Hematopoietic multipotent progenitor cell treated with erythropoietin and hydrocortisone succinate and interleukin-3 and kit ligand, for 4 days (in vitro differentiated cells): Measurements from ENCODE around the gene TRIM24.

Experiments used
- DNase-seq: peaks from one replicate; pipeline ENCODE4 v3.0.0-alpha.2; 2015

TRIM24 gene

DNA sequence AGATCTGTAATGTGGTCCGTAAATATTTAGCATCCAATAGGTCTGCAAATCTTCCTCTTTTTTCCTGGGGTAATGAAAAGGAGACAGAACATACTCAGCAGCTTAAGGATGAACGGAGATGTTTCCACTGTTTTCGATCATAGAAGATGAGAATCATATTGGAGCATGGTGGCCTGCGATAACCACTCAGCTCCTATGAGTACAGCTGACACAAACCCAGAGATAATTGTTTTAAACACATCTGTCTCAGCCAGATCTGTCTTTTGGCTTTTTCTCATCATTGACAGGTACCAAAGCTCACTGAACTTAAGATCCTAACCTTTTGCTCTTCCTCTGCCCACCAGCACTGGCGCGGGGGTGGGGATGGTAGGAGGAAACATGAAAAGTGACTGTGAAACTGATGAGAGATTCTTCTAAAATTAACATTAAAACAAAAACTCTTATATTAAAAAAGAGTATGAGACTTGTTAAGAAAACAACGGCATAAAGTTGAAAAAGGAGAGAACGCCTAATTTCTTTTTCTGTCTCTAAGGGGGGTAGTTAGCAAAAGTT lies 170.1 kb downstream of the TRIM24 start:
- DNase-seq, result no peak

DNA sequence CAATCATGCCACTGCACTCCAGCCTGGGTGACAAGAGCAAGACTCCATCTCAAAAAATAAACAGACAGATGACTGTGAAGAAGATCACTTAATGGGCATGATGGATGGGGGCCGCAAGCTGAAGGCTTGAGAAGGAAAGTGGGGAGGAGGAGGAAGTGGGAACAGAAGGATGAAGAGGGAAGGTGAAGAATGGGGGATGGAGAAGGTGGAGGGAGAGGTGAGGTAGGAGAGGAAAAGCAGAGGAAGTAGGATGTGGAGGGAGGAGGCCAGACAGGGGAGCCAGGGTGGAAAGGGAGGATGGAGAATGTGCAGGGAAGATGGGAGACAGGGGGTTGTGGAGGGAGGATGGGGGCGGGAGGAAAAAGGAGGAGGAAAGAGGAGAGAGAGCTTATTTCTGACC lies 172.3 kb downstream of the TRIM24 start:
- no peak for DNase-seq

DNA sequence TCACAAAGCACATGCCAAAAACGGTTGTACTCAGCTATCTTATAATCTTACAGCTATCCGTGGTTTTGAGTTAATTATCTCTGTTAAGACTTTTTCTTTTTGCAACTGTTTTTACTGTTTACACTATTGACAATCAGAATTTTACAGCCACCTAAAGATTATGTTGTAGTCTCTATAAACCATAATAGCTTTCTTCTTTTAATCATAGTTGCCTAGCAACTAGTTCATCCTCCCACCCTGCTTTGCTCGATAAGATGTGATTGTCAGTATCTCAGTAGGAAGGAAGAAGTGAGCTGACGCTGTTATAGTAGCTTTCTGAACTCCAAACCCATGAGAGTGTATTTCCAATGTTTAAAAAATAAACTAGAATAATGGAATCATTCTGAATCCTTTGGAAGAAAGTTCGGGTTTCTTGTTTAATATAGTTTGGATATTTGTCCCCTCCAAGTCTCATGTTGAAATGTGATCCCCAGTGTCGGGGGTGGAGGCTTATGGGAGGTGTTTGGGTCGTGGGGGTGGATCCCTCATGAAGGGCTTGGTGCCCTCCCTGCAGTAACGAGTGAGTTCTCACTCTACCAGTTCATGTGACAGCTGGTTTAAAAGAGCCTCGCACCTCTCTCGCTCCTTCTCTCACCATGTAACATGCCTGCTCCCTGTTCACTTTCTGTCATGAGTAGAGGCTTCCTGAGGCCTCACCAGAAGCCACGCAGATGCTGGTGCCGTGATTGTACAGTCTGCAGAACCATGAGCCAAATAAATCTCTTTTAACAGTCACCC lies 173.0 kb downstream of the TRIM24 start:
- peak; percentile 78 for DNase-seq
